Muscle layer of duodenum (tissue), 2 donors: ENCODE data around the gene CCDC149.
"Not testable (repeated sequence)": the region's sequence is repeated elsewhere in the genome, so short reads cannot be mapped to it uniquely, and the experiment has no call there.

Experiments
- H3K27ac ChIP-seq: one replicate; pipeline ENCODE4 v1.7.0; 2013; ENCODE audit warnings: mild to moderate bottlenecking, low read length
- H3K27me3 ChIP-seq: one replicate; pipeline ENCODE4 v1.7.0; 2013; ENCODE audit warnings: low read depth, mild to moderate bottlenecking, control low read depth, low read length
- H3K36me3 ChIP-seq, 2 donors: one replicate each; pipeline ENCODE4 v1.7.0; 2013; ENCODE audit warnings: low read length in 2 of 2, control low read depth in 1 of 2, mild to moderate bottlenecking in 1 of 2; ENCODE audit not compliant: insufficient read depth in 2 of 2, control insufficient read depth in 1 of 2
- H3K4me1 ChIP-seq, 2 donors: one replicate each; pipeline ENCODE4 v1.7.0; 2013; ENCODE audit warnings: low read length in 2 of 2, mild to moderate bottlenecking in 2 of 2, control low read depth in 1 of 2, moderate library complexity in 1 of 2; ENCODE audit not compliant: insufficient read depth in 2 of 2, control insufficient read depth in 1 of 2
- H3K4me3 ChIP-seq, 2 donors: one replicate each; pipeline ENCODE4 v1.7.0; 2013; ENCODE audit warnings: low read length in 2 of 2, low read depth in 1 of 2, mild to moderate bottlenecking in 1 of 2
- H3K9me3 ChIP-seq, 2 donors: one replicate each; pipeline ENCODE4 v1.7.0; 2013; ENCODE audit warnings: low read length in 2 of 2, control low read depth in 1 of 2, mild to moderate bottlenecking in 1 of 2; ENCODE audit not compliant: control insufficient read depth in 1 of 2
- donor health status: healthy.

Gene CCDC149

DNA sequence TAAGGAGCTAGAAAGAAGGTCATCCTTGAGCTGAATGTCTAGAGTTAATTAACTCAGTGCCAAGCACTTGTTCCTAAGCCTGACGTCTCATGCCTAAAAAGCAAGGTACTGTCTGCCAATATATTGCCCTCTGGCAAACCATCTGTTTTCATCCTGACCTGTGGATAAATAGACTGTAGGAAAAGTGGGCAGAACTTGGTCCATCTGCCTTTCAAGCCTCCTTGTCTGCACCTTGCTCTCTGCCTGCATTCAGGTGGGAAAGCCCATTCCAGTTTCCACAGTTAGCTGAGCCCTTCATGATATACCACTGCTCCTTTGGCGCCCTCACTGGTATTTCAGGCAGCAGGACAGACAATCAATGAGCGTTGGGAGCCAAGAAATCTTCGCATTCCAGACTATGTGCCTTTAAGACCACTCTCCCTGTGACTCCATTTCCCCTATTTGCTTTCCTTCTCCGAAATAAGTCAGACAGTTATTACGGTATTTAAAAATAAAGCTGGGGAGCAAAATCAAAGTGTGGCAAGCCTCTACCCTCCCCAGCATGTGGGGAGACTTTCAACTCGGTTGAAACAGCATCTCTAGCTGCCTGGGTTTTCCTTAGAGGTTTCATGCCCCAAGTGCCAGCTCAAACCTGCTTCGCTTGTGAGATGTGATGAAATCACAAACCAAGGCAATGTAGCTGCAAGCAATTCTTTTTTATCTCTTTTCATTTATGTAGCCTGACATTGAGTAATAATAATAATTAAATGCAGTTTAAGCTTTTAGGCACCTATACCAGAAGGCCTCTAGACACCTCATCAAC lies 2.5 kb upstream of the CCDC149 start:
- Histone ChIP-seq H3K9me3 (peaks cover 0 to 4% of the 10 kb centered on the region in 2 donors), H3K36me3 (peaks cover 0 to 2% of the 10 kb centered on the region in 2 donors), H3K4me1 (peaks cover 0 to 8% of the 10 kb centered on the region in 2 donors), H3K27ac (no peak overlapping the region), H3K4me3 (no peak overlapping the region), H3K27me3 (no peaks in the 10 kb centered on the region)

DNA sequence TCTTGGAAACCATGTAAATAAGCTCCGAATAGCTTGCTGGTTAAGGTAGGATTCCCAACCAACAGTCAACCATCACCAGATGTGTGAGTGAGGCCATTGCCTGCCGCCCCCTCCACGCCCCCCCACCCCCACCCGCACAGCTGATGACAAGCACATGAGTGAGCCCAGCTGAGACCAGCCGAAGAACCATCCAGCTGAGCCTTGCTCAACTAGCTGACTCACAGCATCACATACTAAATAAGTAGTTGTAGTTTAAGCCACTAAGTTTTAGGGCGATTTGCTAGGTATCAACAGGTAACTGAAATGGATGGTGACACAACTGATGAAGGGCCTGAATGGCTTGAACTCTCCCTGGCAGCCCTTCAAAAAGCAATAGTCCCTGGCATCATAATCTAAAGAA lies 1.6 kb upstream of the CCDC149 start:
- Histone ChIP-seq H3K4me3 (no peak overlapping the region), H3K9me3 (peaks cover 0 to 2% of the 10 kb centered on the region in 2 donors), H3K4me1 (peaks cover 0 to 8% of the 10 kb centered on the region in 2 donors), H3K27ac (no peak overlapping the region), H3K36me3 (peaks cover 0 to 11% of the 10 kb centered on the region in 2 donors), H3K27me3 (no peaks in the 10 kb centered on the region)

DNA sequence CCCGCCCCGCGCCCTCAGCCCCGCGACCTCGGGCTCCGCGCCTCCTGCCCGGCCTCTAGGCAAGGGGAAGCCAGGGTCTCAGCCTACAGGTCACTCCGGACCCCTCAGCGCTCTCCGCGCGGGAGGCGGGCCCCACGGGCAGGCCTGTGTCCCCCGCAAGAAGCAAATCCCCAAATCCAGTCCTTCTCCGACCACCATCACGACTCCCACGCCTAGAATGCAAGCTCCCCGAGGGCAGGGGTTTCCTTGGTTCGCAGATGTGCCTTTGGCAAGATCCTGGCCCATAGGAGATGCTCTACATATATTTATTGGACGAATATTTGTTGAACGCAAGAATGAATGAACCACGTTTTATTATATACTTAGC lies 260 bp upstream of the CCDC149 start:
- H3K4me3 ChIP-seq: peak overlapping the region; percentile 57 to 61
- peaks cover 0 to 2% of the 10 kb centered on the region in 2 donors for H3K9me3 ChIP-seq
- H3K36me3 ChIP-seq: peaks cover 4 to 22% of the 10 kb centered on the region in 2 donors
- H3K4me1 ChIP-seq: peaks cover 0 to 8% of the 10 kb centered on the region in 2 donors
- H3K27me3 ChIP-seq: no peaks in the 10 kb centered on the region
- no peak overlapping the region for H3K27ac ChIP-seq

DNA sequence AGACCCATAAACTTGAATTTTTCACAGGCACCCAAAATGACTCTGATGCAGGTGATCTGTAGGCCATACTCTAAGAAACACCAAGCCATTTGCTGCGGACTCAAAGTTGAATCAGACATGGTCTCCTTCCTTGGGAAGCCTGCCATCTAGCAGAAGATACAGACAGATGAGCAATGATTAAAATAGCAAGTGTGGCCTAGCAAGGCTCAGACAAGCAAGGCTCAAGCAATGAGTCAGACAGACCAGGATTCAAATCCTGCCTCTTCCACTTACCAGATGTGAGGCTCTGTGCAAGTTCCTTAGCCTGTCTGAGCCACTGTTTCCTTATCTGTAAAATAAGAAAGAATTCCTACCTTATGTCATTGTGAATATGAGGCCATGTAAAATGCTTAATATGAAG lies 2.3 kb downstream of the CCDC149 start:
- Histone ChIP-seq H3K36me3 (peaks cover 7 to 27% of the 10 kb centered on the region in 2 donors), H3K27ac (no peak overlapping the region), H3K9me3 (peaks cover 0 to 2% of the 10 kb centered on the region in 2 donors), H3K27me3 (no peaks in the 10 kb centered on the region), H3K4me3 (no peak overlapping the region), H3K4me1 (peaks cover 0 to 8% of the 10 kb centered on the region in 2 donors)

DNA sequence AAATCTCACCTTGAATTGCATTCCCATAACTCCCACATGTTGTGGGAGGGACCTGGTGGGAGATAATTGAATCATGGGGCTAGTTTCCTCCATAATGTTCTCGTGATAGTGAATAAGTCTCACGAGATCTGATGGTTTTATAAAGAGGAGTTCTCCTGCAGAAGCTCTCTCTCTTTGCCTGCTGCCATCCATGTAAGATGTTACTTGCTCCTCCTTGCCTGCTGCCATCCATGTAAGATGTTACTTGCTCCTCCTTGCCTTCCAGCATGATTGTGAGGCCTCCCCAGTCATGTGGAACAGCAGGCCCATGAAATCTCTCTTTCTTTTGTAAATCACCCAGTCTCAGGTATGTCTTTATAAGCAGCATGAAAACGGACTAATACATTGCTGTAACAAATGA lies 3.2 kb downstream of the CCDC149 start:
- H3K4me3 ChIP-seq, H3K4me1 ChIP-seq, H3K9me3 ChIP-seq, H3K27me3 ChIP-seq, H3K27ac ChIP-seq: not testable (repeated sequence)
- H3K36me3 ChIP-seq: peaks cover 7 to 27% of the 10 kb centered on the region in 2 donors

DNA sequence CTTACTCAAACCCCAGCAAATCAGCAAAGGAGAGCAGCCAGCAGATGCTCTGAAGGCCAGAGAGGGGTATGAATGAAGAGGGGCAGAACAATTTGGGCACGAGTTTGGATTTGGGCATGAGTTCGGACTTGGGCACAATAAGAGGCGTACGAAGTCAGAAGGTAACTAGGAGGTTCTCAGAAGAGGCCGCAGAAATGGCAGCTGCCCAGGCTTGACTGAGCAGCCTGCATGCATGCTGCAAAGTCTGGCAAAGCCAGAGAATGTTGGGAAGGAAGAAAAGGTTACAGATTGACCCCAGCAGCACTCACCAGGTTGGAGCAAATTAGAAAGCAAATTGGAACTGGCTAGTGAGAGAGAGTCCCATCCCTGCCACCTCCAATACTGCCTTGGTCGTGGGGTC lies 15.2 kb downstream of the CCDC149 start:
- H3K9me3 ChIP-seq: no peaks in the 10 kb centered on the region
- H3K4me1 ChIP-seq: no peaks in the 10 kb centered on the region
- H3K36me3 ChIP-seq: peaks cover 0 to 4% of the 10 kb centered on the region in 2 donors
- no peak overlapping the region for H3K27ac ChIP-seq
- no peaks in the 10 kb centered on the region for H3K27me3 ChIP-seq
- no peak overlapping the region for H3K4me3 ChIP-seq

DNA sequence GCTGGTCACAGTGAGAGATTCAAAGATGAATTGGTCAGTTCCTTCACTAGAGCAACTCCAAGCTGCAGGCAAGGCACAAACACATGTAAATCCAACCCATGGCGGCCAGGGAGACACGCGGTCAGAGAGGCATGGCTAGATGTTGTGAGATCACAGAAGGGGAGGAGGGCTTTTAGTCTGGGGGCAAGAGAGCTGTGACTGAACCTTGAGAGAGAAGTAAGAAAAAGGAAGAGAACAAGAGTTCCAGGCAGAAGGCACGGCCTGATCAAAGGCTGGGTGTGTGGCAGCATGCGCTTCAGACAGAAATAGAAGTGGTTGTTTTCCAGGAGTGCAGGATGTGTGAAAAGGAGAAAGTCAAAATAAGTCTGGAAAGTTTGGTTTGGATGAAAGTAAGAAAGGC lies 15.9 kb downstream of the CCDC149 start:
- Histone ChIP-seq H3K4me1 (no peaks in the 10 kb centered on the region), H3K9me3 (no peaks in the 10 kb centered on the region), H3K27ac (no peak overlapping the region), H3K4me3 (no peak overlapping the region), H3K36me3 (peaks cover 0 to 6% of the 10 kb centered on the region in 2 donors), H3K27me3 (no peaks in the 10 kb centered on the region)

DNA sequence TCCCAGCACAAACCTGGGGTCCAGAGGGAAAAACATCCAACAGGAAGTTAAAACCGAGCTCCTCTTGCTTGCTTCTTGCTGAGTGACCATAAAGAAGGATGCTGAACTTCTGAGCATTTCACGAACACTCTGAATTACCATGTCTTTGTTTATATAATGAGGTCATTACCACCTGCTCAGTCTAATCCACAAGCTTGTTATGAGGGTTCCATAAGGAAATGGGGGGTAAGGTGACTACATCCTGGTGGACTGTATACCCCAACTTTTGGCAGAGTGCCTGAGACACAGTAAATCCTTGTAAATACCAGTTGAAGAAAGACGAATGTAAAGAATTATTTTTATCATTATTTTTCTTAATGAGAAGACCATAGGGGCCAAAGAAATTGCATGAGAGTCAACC lies 16.8 kb downstream of the CCDC149 start:
- Histone ChIP-seq H3K36me3 (peaks cover 0 to 14% of the 10 kb centered on the region in 2 donors), H3K9me3 (no peaks in the 10 kb centered on the region), H3K27ac (no peak overlapping the region), H3K27me3 (no peaks in the 10 kb centered on the region), H3K4me3 (no peak overlapping the region), H3K4me1 (no peaks in the 10 kb centered on the region)

DNA sequence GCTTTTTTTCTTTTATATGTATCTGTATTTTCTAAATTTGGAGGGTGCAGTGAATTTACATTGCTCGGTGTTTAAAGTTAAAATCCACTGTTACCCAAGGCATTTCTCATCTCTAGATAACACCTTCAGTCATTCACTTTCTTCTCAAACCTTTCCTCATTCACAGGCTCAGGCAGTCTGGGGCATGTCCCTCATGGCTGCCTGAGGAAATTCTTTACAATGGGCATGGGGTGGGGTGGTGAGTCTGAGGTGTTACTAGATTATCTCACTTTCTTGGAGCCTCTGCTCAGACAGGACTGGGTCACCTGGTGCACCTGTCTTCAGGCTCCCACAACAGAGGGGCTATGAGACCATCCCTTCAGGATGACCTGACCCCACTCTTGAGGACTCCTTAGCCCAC lies 17.4 kb downstream of the CCDC149 start:
- H3K4me3 ChIP-seq: no peak overlapping the region
- peaks cover 0 to 14% of the 10 kb centered on the region in 2 donors for H3K36me3 ChIP-seq

DNA sequence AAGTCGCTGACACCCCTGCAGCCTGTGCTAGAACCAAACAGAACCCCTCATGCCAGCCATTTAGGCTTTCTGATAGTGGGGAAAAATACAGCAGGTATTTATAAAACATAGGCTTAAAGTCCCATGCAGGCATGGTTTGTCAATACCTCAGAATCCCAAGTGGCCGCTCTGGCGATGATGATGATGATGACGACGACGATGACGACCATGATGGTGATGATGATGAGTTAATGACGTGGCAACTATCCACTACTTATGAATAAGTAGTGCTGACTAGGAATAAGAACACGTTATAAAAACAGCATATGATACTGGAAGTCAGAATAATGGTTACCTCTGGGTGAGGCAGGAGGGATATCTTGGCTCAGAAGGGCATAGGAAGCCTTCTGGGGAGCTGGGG lies 18.0 kb downstream of the CCDC149 start:
- H3K27me3 ChIP-seq: no peaks in the 10 kb centered on the region
- no peak overlapping the region for H3K27ac ChIP-seq
- no peaks in the 10 kb centered on the region for H3K4me1 ChIP-seq
- peaks cover 0 to 14% of the 10 kb centered on the region in 2 donors for H3K36me3 ChIP-seq
- H3K9me3 ChIP-seq: no peaks in the 10 kb centered on the region
- H3K4me3 ChIP-seq: no peak overlapping the region

More for the DNA sequence above, 17.4 kb downstream of the CCDC149 start:
- H3K4me1 ChIP-seq: no peaks in the 10 kb centered on the region
- no peaks in the 10 kb centered on the region for H3K27me3 ChIP-seq
- H3K27ac ChIP-seq: no peak overlapping the region
- no peaks in the 10 kb centered on the region for H3K9me3 ChIP-seq

DNA sequence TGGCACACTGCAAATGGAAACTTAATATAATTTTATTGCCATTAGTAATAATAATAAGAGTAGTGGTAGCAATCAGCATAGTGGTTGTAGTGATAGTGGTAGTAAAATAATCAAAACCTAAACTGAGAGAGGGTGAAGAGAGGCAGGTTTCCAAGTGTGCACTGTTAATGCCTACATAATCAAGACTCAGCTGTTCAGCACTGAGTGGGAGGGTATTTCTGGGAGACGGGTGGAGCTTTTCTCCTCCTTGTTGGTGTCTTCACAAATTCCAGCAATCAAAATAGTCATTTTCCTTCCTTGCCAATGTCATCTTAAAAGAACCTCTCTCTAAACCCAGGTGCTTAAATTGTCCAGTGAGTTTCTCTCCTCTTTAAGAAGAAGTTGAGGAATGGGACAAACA lies 18.6 kb downstream of the CCDC149 start:
- H3K4me1 ChIP-seq: no peaks in the 10 kb centered on the region
- no peaks in the 10 kb centered on the region for H3K27me3 ChIP-seq
- H3K27ac ChIP-seq: no peak overlapping the region
- peaks cover 0 to 14% of the 10 kb centered on the region in 2 donors for H3K36me3 ChIP-seq
- no peak overlapping the region for H3K4me3 ChIP-seq
- no peaks in the 10 kb centered on the region for H3K9me3 ChIP-seq

DNA sequence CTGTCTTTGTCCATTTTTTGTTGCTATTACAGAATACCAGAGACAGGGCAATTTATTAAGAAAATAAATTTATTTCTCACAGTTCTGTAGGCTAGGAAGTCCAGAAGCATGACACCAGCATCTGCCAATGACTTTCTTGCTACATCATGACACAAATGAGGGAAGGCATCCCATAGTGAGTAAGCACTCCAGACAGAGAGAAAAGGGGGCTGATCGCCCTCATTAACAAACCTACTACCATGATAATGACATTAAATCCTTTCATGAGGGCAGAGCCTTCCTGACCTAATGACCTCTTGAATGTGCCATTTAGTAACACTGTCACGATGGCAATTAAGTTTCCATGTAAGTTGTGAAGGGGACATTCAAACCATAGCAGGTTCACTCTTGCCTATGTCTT lies 20.1 kb downstream of the CCDC149 start:
- no peaks in the 10 kb centered on the region for H3K4me1 ChIP-seq
- H3K36me3 ChIP-seq: peaks cover 0 to 14% of the 10 kb centered on the region in 2 donors
- H3K27me3 ChIP-seq: no peaks in the 10 kb centered on the region
- H3K9me3 ChIP-seq: no peaks in the 10 kb centered on the region
- H3K4me3 ChIP-seq: no peak overlapping the region
- H3K27ac ChIP-seq: no peak overlapping the region
